Effector memory CD8-positive, alpha-beta T cell (primary cell): ENCODE results near the gene MARCHF10.

Experiments used
- ATAC-seq: fragments of 150-1000 bp; cut with Tn5 transposase; replicated peaks from 2 replicates; pipeline ENCODE4 v1.10.0; 2021; ENCODE audit warnings: mild to moderate bottlenecking, moderate library complexity
- DNase-seq, 3 experiments: peaks; one replicate each; pipeline ENCODE4 v3.0.0; 2021
- H3K27ac Mint-ChIP-seq, 2 donors: one replicate each; pipeline ENCODE4 v1.8.0; 2022; ENCODE audit warnings: mild to moderate bottlenecking in 2 of 2, mixed read lengths in 2 of 2, moderate library complexity in 2 of 2
- H3K27me3 Mint-ChIP-seq, 2 donors: one replicate each; pipeline ENCODE4 v1.8.0; 2022; ENCODE audit warnings: mixed read lengths in 2 of 2
- H3K36me3 Mint-ChIP-seq: one replicate; pipeline ENCODE4 v1.8.0; 2022; ENCODE audit warnings: mild to moderate bottlenecking, moderate library complexity, mixed read lengths; ENCODE audit not compliant: insufficient read depth
- H3K4me1 Mint-ChIP-seq, 2 donors: one replicate each; pipeline ENCODE4 v1.8.0; 2022; ENCODE audit warnings: low read depth in 2 of 2, mixed read lengths in 2 of 2
- H3K4me3 Mint-ChIP-seq, 2 donors: one replicate each; pipeline ENCODE4 v1.8.0; 2022; ENCODE audit warnings: mild to moderate bottlenecking in 2 of 2, mixed read lengths in 2 of 2, moderate library complexity in 2 of 2
- H3K9me3 Mint-ChIP-seq, 2 donors: one replicate each; pipeline ENCODE4 v1.8.0; 2022; ENCODE audit warnings: mixed read lengths in 2 of 2

Gene MARCHF10

GRCh38 chr17:62673614-62674362 lies 134.3 kb downstream of the MARCHF10 start:
- no peaks in the 10 kb centered on the region for H3K27me3 Mint-ChIP-seq
- peaks cover 0 to 4% of the 10 kb centered on the region in 2 donors for H3K4me1 Mint-ChIP-seq
- H3K36me3 Mint-ChIP-seq, result no peaks in the 10 kb centered on the region
- H3K4me3 Mint-ChIP-seq, result no peak overlapping the region
- H3K9me3 Mint-ChIP-seq, result no peaks in the 10 kb centered on the region
- H3K27ac Mint-ChIP-seq, result no peak overlapping the region
- no peak for ATAC-seq
- DNase-seq, result no peak

- no peak overlapping the region for H3K4me3 Mint-ChIP-seq
- H3K4me1 Mint-ChIP-seq, result peaks cover 0 to 4% of the 10 kb centered on the region in 2 donors
- no peaks in the 10 kb centered on the region for H3K27me3 Mint-ChIP-seq
- DNase-seq (no peak), ATAC-seq (no peak)
- H3K36me3 Mint-ChIP-seq, result no peaks in the 10 kb centered on the region
- no peaks in the 10 kb centered on the region for H3K9me3 Mint-ChIP-seq
- no peak overlapping the region for H3K27ac Mint-ChIP-seq
Observed at GRCh38 chr17:62672957-62673356, 135.2 kb downstream of the MARCHF10 start.

- Mint-ChIP-seq H3K36me3 (no peaks in the 10 kb centered on the region), H3K4me1 (peaks cover 0 to 4% of the 10 kb centered on the region in 2 donors), H3K4me3 (no peak overlapping the region), H3K27me3 (no peaks in the 10 kb centered on the region), H3K27ac (no peak overlapping the region), H3K9me3 (no peaks in the 10 kb centered on the region)
- no peak for ATAC-seq
- no peak for DNase-seq
Observed at GRCh38 chr17:62671553-62671952, 136.6 kb downstream of the MARCHF10 start.

DNA sequence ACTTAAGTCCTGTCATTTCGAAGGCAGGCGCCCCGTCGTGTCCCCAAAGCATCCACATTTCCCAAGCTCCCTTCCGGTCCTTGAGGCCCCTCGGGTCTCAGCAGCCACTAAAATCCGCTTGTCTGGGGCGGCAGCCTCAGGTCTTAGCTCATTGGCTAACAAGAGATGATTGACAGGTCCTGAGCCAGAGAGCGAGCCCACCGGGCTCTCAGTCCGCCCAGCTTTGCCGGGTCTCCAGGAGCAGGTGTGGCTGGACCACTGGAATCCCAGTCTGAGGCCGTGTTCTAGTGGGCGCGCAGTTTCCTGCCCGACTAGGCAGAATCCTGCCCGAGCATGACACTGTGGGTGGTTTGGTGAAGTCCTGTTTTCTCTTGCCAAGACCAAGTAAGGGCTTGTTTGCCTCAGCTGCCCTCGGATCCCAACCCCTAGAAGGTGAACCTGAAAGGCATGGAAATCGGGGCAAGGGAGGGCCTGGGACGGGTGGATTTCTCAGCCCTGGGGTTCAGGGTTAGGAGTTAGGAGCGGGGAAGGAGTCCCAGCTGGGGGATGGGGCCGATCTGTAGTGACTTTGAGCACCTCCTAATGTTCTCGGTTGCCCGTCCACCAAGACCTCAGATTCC lies 137.8 kb downstream of the MARCHF10 start:
- H3K9me3 Mint-ChIP-seq, result no peaks in the 10 kb centered on the region
- no peaks in the 10 kb centered on the region for H3K36me3 Mint-ChIP-seq
- DNase-seq (no peak), ATAC-seq (no peak)
- H3K27ac Mint-ChIP-seq, result no peak overlapping the region
- no peaks in the 10 kb centered on the region for H3K27me3 Mint-ChIP-seq
- no peak overlapping the region for H3K4me3 Mint-ChIP-seq
- peaks cover 0 to 4% of the 10 kb centered on the region in 2 donors for H3K4me1 Mint-ChIP-seq

DNA sequence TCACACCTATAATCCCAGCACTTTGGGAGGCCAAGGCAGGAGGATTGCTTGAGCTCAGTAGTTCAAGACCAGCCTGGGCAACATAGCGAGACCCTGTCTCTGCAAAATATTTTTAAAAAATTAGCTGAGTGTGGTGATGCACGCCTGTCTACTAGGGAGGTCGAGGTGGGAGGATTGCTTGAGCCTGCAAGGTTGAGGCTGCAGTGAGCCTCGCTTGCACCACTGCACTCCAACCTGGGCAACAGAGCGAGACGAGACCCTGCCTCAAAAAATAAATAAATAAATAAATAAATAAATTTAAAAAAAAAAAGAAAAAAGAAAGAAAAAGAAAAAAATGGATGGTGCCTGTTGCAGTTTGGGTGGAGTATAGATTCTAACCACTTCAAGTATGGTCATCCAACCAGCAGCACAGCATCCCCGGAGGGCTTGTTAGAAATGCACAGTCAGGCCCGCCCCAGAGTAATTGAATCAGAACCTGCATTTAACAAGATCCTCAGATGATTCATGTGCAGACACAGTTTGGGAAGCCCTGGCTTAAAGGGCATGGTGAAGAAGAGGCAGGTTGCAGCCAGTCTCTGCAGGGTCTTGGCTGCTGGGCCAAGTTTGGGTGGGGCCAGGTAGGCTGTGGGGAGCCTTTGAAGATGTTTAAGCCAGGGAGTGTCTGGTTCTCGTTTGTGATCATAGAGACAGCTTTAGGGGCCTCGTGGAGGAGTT lies 139.9 kb downstream of the MARCHF10 start:
- no peak for DNase-seq
- H3K27ac Mint-ChIP-seq, result no peak overlapping the region
- peaks cover 0 to 4% of the 10 kb centered on the region in 2 donors for H3K4me1 Mint-ChIP-seq
- H3K9me3 Mint-ChIP-seq, result no peaks in the 10 kb centered on the region
- H3K4me3 Mint-ChIP-seq, result no peak overlapping the region
- peaks cover 4 to 5% of the 10 kb centered on the region in 2 donors for H3K27me3 Mint-ChIP-seq
- no peak for ATAC-seq
- no peaks in the 10 kb centered on the region for H3K36me3 Mint-ChIP-seq

DNA sequence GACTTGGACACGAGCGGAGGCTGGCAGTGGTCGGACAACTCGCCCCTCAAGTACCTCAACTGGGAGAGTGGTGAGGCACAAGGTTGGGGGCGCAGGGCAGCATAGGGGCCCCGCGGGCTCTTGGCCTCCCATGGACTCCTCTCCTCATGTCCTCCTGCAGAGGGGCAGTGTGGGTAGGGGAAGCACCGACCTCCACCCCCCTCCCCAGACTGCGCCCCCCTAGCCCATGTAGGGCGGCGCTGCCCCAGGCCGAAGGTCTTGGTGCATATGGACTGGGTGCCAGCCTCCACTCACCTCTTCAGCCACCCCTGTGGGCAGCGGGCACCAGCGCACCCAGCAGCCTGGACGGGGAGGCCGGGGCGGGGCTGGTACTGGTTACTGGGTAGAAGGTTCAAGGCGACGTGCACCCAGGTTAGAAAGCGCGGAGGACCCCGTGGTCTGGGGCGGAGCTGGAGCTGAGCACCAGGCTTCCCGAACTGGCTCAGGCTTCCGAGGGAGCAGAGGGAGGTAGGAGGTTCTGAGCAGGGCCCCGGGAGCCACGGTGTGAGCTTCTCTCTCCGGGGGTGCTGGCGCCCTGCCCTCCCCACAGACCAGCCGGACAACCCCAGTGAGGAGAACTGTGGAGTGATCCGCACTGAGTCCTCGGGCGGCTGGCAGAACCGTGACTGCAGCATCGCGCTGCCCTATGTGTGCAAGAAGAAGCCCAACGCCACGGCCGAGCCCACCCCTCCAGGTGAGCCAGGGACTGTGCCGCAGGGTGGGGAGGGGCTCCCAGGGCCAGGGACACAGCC lies 141.1 kb downstream of the MARCHF10 start:
- no peak for ATAC-seq
- Mint-ChIP-seq H3K27me3 (peaks cover 4 to 8% of the 10 kb centered on the region in 2 donors), H3K4me1 (no peaks in the 10 kb centered on the region), H3K9me3 (no peaks in the 10 kb centered on the region), H3K4me3 (no peak overlapping the region), H3K36me3 (no peaks in the 10 kb centered on the region), H3K27ac (no peak overlapping the region)
- no peak for DNase-seq

DNA sequence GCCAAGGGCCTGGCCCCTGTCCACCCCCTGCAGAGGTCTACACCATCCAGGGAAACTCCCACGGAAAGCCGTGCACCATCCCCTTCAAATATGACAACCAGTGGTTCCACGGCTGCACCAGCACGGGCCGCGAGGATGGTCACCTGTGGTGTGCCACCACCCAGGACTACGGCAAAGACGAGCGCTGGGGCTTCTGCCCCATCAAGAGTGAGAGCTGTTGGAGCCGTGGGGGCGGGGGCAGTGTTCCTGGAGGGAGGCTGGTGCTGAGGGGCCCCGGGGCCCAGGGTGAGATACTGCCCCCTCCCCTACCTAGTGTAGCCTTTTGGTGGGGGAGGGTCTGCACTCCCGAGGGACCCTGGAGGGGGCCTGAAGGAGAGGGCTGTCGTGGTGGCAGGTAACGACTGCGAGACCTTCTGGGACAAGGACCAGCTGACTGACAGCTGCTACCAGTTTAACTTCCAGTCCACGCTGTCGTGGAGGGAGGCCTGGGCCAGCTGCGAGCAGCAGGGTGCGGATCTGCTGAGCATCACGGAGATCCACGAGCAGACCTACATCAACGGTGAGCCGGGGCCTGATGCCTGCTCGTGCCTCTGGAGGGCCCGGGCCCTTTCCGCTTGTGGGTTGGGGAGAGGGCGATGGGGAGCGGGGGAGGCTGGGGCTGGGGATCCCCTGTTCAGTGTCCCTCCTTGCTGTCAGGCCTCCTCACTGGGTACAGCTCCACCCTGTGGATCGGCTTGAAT lies 141.9 kb downstream of the MARCHF10 start:
- Mint-ChIP-seq H3K9me3 (no peaks in the 10 kb centered on the region), H3K36me3 (no peaks in the 10 kb centered on the region), H3K27ac (no peak overlapping the region), H3K27me3 (peaks cover 4 to 8% of the 10 kb centered on the region in 2 donors), H3K4me1 (no peaks in the 10 kb centered on the region), H3K4me3 (no peak overlapping the region)
- no peak for DNase-seq
- ATAC-seq, result no peak

GRCh38 chr17:62665599-62665998 lies 142.5 kb downstream of the MARCHF10 start:
- Mint-ChIP-seq H3K9me3 (peaks cover 2 to 6% of the 10 kb centered on the region in 2 donors), H3K4me1 (no peaks in the 10 kb centered on the region), H3K27ac (no peak overlapping the region), H3K36me3 (no peaks in the 10 kb centered on the region), H3K27me3 (peaks cover 4 to 8% of the 10 kb centered on the region in 2 donors), H3K4me3 (no peak overlapping the region)
- ATAC-seq, result no peak
- no peak for DNase-seq

GRCh38 chr17:62664336-62665120 lies 143.6 kb downstream of the MARCHF10 start:
- no peak overlapping the region for H3K27ac Mint-ChIP-seq
- no peaks in the 10 kb centered on the region for H3K36me3 Mint-ChIP-seq
- no peak for ATAC-seq
- H3K9me3 Mint-ChIP-seq, result peaks cover 2 to 8% of the 10 kb centered on the region in 2 donors
- DNase-seq, result no peak
- H3K4me3 Mint-ChIP-seq, result no peak overlapping the region
- H3K4me1 Mint-ChIP-seq, result no peaks in the 10 kb centered on the region
- H3K27me3 Mint-ChIP-seq, result peaks cover 4 to 10% of the 10 kb centered on the region in 2 donors

- no peaks in the 10 kb centered on the region for H3K4me1 Mint-ChIP-seq
- H3K4me3 Mint-ChIP-seq, result no peak overlapping the region
- no peak overlapping the region for H3K27ac Mint-ChIP-seq
- peaks cover 2 to 8% of the 10 kb centered on the region in 2 donors for H3K9me3 Mint-ChIP-seq
- ATAC-seq (no peak), DNase-seq (no peak)
- H3K27me3 Mint-ChIP-seq, result peaks cover 4 to 17% of the 10 kb centered on the region in 2 donors
- H3K36me3 Mint-ChIP-seq, result no peaks in the 10 kb centered on the region
Observed at GRCh38 chr17:62663304-62663703, 144.8 kb downstream of the MARCHF10 start.

DNA sequence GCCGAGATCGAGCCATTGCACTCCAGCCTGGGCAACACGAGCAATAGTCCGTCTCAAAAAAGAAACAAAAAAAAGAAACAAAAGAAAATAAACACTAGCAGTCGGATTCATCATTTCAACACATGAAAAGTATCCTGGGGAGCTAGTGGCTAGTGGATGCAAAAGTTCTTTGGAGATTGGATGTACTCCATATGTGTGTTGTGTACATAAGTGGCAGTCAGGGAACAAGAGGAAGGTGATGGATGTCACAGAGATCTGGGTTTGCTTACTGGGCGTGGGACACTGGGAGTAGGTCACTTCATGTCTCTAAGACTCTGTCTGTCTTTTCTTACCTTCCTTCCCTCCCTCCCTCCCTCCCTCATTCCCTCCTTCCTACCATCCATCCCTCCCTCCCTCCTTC lies 145.3 kb downstream of the MARCHF10 start:
- Mint-ChIP-seq H3K36me3 (no peaks in the 10 kb centered on the region), H3K4me3 (no peak overlapping the region), H3K27me3 (peaks cover 7 to 17% of the 10 kb centered on the region in 2 donors), H3K27ac (no peak overlapping the region), H3K9me3 (peaks cover 2 to 8% of the 10 kb centered on the region in 2 donors), H3K4me1 (no peaks in the 10 kb centered on the region)
- ATAC-seq (no peak), DNase-seq (no peak)

- Mint-ChIP-seq H3K4me1 (no peaks in the 10 kb centered on the region), H3K9me3 (peaks cover 2 to 8% of the 10 kb centered on the region in 2 donors), H3K36me3 (no peaks in the 10 kb centered on the region), H3K27ac (no peak overlapping the region), H3K27me3 (peaks cover 9 to 17% of the 10 kb centered on the region in 2 donors), H3K4me3 (no peak overlapping the region)
- DNase-seq (no peak), ATAC-seq (no peak)
Observed at GRCh38 chr17:62661337-62661736, 146.8 kb downstream of the MARCHF10 start.
